CD4-positive, alpha-beta T cell treated with Interleukin-6 at 100 ng/mL for 8 hours (primary cell): ENCODE data around the gene EFHB.
"Not testable (repeated sequence)": the region's sequence is repeated elsewhere in the genome, so short reads cannot be mapped to it uniquely, and the experiment has no call there.

Source experiments
- DNase-seq: peaks from one replicate; pipeline ENCODE4 v3.0.0-alpha.2; 2020; ENCODE audit warnings: mixed read lengths, low spot score

The EFHB gene

DNA sequence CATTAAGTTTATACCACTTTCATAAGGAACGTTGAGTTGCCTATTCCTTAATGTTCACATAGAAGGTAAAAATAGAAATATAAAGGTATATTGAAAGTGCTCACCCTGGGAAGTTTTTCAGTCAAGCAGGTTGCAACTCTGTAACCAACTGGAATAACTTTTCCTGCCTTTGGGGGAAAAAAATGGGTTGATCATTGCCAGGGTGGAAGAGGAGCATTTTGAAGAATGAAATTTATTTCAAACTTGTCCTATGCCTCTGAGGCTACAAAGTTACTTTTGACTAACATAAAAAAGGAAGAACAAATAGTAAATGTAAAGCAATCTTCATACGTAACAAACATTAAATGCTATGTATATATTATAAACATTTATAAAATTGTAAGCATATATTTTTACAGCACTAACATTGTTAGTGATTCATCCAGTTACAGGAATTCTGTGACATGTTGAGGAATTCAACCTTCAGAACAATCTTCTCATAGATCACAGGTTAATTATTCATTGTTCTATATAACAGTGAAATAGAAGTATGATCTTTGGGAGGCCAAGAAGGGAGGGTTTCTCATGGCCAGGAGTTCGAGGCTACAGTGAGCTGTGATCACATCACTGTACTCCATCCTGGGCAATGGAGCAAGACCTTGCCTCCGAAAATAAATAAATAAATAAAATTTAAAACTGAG lies 13.5 kb downstream of the EFHB start:
- DNase-seq = no peak

DNA sequence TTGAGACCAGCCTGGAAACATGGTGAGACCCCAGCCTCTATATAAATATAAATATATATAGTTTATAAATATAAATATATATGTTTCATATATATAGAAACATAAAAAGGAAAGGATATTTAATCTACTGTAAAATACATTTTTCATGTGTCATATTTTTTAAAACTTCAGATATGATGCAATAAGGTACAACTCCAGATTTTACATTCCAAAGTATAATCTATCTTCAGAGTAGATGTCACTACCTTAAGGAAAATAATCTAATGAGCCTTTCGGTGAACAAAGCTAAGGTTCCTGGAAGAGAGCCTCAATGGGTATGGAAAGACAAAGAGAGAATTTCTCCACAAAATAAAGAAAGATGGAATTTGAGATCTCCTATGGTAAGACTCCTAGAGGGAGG lies 16.9 kb downstream of the EFHB start:
- no peak for DNase-seq

DNA sequence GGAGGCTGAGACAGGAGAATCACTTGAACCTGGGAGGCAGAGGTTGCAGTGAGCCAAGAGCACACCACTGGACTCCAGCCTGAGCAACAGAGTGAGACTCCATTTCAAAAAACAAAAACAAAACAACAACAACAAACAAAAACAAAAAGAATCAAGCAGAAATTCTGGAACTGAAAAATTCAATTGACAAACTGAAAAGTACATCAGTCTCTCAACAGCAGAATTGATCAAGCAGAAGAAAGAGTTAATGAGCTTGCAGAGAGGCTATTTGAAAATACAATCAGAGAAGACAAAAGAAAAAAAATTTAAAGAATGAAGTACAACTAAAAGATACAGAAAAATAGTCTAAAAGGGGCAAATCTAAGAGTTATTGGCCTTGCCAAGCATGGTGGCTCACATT lies 22.6 kb downstream of the EFHB start:
- DNase-seq = no peak

DNA sequence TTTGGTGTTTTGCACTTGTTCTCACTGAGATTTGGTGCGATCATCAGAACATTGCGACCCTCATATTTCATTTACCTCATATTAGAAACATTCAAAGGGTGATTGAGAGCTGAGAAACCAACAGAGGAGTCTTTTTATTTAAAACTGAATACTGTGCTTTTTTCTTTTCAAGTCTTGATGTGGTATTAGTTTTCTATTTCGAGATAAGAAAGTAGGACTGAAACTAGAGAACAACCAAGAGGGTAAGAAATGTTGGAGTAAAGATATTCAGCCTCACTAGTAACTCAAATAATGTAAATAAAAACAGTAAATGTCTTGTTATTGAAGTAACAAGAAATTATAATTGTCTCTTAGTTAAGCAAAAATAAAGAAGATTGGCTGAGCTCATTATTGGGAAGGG lies 26.5 kb downstream of the EFHB start:
- no peak for DNase-seq

DNA sequence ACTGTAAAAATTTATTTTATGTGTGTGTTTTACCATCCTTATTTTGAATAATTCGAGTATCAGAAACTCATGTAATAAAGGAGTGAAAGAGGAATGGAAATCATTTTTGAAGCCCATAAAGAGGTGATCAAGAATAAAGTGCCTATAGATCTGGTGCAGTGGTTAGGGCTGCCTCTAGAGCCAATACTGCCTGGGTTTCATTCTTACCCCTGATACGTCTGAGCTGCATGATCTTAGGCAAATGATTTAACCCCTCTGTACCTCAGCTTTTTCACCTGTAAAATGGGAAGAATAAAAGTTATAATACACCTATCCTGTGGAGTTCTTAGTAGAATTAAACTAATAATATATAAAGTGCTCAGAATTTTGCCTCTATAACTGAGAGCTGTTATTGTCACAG lies 30.4 kb downstream of the EFHB start:
- DNase-seq = no peak

DNA sequence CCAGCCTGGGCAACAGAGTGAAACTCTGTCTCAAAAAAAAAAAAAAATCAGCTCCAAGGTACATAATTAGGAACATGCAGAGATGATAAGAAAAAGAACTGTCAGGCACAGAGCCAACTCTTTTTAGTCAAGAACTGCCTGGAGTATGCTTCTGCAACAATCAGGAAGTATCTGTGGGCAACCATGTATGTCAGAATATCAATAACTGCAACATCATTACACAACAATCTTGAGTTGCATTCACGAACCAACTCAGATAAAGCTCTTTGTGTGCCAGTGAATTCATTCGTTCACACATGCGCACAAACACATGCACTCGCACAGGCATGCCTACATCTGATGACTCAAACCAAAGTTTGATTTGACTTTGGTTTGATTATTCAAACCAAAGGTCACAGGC lies 32.1 kb downstream of the EFHB start:
- no peak for DNase-seq

DNA sequence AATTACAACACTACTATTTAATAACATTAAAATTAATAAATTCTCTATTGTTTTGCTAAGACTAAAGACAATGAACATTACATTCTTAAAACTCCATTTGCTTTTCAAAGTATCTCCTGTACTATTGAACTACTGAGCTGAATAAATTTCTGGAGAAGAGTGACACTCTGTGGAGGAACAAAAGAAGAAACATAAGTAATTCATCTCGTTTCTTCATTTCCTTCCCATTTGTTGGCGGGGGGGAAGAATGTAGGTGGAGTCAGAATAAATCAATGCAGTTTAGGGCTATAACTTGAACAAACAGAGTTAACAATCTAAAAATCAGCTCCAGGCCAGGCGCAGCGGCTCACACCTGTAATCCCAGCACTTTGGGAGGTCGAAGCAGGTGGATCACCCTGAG lies 32.7 kb downstream of the EFHB start:
- DNase-seq = no peak

DNA sequence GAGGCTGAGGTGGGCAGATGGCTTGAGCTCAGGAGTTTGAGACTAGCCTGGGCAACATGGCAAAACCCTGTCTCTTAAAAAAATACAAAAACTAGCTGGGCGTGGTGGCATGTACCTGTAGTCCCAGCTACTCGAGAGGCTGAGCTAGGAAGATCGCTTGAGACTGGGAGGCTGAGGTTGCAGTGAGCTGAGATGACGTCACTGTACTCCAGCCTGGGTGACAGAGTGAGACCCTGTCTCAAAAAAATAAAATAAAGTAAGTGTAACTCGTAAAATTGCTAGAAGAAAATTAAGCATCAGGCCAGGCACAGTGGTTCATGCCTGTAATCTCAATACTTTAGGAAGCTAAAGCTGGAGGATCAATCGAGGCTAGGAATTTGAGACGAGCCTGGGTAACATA lies 34.2 kb downstream of the EFHB start:
- DNase-seq = not testable (repeated sequence)

DNA sequence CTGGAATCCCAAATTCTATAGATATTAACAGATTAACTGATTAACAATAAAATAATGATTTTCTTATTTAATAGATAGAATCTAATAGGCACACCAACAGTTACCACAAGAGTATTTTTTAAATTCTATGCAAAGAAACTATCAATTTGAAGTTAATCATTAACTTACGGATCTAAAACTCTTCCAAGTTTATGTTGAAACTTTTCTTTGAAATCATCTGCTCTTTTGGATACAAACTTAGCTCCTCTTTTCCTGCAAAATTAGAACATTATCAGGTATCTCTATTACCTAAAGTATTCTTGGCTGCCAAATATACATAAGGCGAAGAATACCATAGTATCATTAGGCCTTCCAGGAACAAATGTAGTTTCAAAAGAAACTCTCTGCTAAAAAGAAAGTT lies 34.8 kb downstream of the EFHB start:
- DNase-seq = no peak

DNA sequence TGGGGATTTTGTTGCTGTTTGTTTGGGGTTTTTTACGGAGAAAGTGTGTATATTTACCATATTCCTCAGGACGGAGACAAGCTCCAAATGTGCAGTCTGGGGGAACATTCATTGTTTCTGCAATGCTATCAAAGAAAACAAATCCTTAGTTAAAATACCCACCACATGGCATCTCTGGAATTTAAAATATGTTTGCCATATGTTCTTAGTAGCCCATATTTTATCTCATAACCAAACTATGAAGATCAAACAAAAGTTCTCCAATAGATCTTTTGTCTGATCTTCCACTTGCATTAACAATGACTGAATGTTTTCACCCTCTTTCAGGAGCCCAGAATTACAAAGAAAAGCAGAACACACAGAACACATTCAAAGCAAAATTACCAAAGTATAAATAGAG lies 35.3 kb downstream of the EFHB start:
- no peak for DNase-seq

DNA sequence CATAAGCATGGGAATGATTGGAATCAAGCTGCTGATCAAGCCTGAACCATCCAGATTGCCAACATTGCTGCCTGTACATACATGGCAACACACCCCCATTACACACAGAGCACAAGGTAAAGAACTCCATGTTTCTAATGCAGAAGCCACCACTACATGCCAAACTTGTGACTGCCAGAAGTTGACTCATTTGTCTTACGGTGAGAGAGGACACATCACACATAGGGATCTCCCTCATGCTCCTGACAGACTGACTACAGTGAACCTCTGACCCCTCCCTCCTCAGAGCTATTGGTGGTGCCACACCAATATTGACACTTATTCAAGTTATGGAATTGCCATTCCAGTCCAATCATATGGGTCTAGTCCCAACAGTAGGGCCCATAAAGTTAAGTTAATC lies 42.3 kb downstream of the EFHB start:
- no peak for DNase-seq

DNA sequence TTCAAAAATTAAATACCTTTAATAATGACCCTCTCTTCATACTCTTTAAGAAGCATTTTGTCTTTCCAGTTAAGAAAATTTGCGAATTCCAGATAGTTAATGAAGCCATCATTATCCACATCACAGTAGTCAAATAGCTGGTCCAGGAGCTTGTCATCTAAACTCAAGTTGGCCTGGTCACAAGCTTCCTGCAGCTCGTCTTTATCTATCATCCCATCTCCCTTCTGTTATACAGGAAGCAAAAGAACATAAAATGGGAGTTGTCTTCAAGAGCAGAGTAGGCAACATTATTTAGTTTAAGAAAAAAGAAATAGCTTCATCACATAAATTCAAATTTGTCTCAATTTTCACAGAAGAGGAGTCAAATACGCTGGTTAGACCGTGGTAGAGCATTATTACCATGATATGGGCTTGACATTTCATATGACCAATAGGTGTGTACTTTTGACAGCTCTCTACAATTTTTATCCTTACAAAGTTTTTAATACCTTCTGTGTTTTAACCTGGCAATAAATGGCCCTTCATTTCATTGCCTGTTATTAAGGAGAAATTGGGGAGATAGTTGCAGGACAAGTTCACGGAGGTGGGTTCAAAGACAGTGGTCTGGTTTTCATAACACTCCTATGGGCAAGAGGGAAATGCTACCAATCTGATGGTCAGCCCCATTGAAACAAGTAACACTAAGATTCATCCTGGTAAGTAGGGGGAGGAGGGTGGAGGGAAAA lies 45.4 kb downstream of the EFHB start:
- DNase-seq = no peak

DNA sequence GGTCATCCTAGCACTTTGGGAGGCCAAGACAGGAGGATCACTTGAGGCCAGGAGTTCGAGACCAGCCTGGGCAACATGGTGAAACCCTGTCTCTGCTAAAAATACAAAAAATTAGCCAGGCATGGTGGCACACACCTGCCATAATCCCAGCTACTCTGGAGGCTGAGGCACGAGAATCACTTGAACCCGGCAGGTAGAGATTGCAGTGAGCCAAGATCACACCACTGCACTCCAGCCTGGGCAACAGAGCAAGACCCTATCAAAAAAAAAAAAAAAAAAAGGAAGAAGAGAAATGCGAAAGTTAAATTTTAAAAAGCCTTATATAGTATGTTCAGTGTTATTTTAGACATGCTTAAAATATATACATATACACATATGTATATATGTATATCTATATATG lies 46.9 kb downstream of the EFHB start:
- not testable (repeated sequence) for DNase-seq

DNA sequence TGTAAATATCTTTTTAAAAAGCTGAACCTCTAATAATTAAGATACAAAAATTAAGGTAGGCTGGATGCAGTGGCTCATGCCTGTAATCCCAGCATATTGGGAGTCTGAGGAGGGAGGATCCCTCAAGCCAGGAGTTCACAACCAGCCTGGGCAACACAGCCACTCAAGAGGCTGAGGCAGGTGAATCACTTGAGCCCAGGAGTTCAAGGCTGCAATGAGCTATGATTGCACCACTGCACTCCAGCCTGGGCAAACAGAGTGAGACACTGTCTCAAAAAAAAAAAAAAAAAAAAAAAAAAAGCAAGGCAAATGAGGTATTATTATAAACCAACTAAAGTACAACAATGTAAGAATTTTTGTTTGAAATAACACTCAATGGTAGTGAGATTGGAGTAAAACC lies 47.6 kb downstream of the EFHB start:
- DNase-seq = no peak

DNA sequence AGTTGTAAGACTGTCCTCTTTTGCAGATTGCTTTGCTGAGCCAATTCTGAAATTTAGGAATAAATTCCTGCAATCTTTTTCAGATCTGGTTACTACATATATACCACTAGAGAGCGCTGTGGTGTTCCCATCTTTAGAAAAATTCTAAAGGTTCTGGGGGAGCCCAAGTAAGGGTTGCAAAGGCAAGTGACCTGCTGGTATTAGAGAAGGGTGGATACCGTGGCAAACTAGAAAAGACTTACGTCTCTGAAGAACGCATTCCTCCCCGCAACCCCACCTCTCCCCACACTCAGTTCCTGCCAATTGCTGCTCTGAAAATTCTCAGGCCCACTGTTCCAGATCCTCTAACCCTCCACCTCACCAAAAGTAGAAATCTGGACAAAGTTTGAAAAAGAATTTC lies 48.5 kb downstream of the EFHB start:
- peak; percentile 8 for DNase-seq

DNA sequence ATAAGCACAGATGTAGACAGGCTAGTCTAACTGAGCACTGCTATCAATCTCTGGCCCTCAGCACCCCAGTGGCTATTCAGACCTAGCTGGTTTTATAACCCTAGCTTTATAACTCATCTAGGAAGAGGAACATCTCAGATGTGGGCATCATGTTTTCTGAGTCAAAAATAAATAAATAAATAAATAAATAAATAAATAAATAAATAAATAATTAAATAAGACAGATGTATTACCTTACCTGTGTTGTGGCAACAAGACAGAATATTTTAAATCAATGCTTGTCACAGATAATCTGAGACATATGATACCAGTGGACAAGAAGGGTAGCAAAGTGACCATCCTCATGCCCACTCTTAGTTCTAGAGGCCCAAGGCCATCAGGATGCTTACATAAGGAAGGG lies 52.2 kb downstream of the EFHB start:
- no peak for DNase-seq

DNA sequence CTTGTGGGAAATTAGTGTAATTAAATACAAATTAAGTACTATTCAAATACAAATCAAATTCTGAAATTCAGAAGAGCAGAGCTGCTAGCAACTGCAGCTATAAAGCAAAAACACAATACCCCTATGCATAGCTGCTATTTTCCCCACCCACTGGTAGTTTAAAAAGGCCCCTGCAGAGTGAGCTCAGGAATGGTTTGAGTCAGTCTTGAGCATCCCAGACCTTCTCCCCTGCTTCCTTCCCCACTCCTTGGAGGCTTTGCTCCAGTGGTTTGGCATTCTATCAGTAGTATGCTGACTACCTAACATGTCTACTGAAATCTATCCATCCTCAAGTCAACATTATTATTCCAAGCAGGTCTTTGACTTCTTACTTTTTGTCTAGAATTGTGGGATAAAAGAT lies 53.0 kb downstream of the EFHB start:
- no peak for DNase-seq

DNA sequence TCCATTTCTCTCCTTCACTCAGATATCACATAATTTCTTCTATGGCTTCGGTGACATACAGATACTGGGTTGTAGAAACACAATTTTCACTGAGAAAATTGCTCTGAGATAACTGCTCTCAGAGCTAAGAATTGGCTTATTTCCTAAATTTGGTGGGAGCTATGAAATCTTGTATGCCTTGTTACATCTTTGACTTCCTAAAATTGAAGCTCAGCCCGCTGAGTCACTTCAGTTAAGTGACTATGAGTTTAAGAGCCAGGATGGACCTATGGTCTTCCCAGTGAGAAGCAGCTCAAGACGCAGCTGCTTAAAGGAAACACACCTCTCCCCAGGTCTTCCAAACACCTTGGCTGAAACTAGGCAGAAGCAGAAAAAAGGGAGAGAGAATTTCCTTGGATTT lies 56.4 kb downstream of the EFHB start:
- DNase-seq = no peak

DNA sequence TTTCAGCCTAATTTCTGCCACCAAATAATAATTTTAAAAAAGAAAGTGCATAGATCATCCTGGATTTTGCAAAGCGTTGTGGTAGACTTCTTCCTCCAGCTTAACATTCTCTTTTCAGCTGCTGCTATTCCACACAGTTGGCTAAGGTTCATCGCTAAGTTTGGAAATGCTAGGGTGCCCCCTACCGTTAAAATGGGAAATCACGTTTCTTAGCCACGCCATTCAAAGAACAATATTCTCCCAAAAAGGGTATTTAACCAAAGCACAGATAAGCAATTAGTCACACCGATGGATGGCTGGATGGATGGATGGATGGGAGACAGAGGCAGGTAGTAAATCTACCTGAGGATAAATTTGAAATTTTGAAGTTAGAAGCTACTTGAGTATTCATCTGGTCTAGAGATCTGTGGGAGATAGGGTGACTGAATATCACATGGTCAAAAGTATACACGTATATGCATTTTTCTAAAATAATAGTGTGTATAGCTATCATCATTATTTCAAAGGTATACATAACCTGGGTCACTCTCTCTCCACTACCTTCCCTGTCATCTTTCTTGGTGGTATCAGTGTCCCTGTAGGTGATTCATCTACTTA lies 67.2 kb downstream of the EFHB start:
- DNase-seq = peak; percentile 15

DNA sequence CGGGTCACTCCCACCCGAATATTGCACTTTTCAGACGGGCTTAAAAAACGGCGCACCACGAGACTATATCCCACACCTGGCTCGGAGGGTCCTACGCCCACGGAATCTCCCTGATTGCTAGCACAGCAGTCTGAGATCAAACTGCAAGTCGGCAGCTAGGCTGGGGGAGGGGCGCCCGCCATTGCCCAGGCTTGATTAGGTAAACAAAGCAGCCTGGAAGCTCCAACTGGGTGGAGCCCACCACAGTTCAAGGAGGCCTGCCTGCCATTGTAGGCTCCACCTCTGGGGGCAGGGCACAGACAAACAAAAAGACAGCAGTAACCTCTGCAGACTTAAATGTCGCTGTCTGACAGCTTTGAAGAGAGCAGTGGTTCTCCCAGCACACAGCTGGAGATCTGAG lies 78.7 kb downstream of the EFHB start:
- not testable (repeated sequence) for DNase-seq

DNA sequence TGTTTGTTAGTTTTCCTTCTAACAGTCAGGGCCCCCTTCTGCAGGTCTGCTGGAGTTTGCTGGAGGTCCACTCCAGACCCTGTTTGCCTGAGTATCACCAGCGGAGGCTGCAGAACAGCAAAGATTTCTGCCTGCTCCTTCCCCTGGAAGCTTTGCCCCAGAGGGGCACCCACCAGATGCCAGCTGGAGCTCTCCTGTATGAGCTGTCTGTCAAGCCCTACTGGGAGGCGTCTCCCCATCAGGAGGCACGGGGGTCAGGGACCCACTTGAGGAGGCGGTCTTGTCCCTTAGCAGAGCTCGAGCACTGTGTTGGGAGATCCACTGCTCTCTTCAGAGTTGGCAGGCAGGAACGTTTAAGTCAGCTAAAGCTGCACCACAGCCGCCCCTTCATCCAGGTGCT lies 87.4 kb downstream of the EFHB start:
- not testable (repeated sequence) for DNase-seq
